Myometrial cell (primary cell): ENCODE data around the gene CYTH2. TPM values are rescaled to one million over a fixed set of nuclear protein-coding genes. Genes with fewer than 3 reads are reported as not detected.

ENCODE experiments used
- total RNA-seq: library from RNA; depleted of rRNA; stranded (reverse); fragments of >200 nt; gene quantifications from 2 replicates; pipeline ENCODE4 v1.2.3, GENCODE V29; 2015

The CYTH2 gene
- 22.7 and 38.3 TPM in 2 replicates for total RNA-seq

GRCh38 chr19:48469289-48469881, at the start of gene CYTH2:
CYTH2 (plus strand) TSS chr19:48469369; CDS start chr19:48469508, 139 bp downstream.

DNA sequence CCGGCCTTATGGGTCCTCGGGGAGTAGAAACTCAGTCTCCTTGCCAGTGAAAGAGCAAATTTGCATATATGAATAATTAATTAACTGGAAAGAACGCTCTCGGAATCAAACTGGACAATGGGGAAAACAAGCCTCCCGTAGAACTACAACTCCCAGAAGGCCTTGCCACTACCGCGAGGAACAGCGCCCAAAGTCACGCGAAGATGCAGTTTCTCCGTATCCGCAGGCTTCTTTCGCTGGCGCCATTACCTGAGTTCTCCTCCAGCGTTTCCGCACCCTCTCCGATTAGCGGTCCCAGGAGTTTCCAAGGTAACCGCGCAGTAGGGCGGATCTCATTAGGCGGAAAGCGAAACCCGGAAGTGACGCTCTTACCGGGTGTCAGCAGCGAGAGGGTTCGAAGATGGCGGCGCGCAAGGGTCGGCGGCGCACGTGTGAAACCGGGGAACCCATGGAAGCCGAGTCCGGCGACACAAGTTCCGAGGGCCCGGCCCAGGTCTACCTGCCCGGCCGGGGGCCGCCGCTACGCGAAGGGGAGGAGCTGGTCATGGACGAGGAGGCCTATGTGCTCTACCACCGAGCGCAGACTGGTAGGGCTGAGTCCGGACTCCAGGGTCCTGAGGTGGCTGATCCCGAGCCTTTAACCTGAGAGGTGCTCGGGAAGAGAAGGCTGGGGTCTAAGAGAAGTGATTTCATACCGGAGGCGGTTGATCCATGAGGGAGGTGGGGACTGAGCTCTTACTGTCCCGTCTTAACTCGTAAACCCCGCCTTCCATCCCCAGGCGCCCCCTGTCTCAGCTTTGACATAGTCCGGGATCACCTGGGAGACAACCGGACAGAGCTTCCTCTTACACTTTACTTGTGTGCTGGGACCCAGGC, 23.3 kb upstream of the CYTH2 start, which contains the start of gene GRWD1:
GRWD1 (plus strand) TSS at position 378 of the 876 bp plus-strand sequence; CDS start at position 401, 23 bp downstream.

GRCh38 chr19:48455171-48455907, 13.8 kb upstream of the CYTH2 start, which contains the start of gene KCNJ14:
KCNJ14 (plus strand) TSS chr19:48455574; CDS start chr19:48461725, 6,151 bp downstream.

DNA sequence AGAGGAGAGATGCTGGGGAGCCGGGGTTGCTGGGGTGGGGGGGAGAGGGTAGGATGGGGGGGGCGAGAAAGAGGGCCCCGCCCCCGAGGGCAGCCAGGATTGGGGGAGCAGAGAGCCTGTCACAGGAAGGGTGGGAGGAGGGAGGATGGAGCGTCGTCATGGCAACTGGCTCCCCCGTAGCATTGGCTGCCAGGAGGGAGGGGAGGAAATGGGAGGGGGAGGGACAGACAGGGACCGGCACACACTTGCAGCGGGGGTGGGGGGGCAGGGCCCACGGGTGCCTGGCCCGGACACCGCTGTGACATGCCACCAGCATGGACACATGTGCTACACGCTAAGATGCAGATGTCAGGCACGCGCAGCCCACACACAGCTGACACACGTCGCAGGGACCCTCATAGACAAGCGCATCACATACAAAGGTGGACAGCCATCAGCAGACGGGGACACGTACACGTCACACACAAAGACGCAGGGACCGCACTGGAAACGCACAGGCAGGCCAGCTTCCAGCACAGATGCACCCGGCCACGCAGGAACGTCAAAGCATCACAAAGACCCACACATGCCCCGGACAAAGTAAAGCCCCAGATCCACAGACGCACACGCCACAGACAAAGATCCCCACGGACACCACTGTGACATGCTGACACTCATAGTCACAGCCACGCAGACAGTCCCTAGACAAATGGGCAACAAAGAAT, 42.8 kb downstream of the CYTH2 start, which contains the start of gene LMTK3:
LMTK3 (minus strand) TSS at position 36 of the 704 bp plus-strand sequence. CDS start 259 bp downstream, outside the sequence.

Other genes with a start within 250 kb of the CYTH2 start
- gene CARD8, start 213.5 kb upstream of the CYTH2 start, total RNA-seq, result 17.3 and 25.0 TPM in 2 replicates
- gene ZNF114, start 199.3 kb upstream of the CYTH2 start, total RNA-seq, result 0.71 TPM in 1 of 2 replicates, not detected in the other
- 162 and 262 TPM in 2 replicates for gene EMP3, start 143.8 kb upstream of the CYTH2 start, total RNA-seq
- 2.9 and 8.3 TPM in 2 replicates for gene TMEM143, start 105.4 kb upstream of the CYTH2 start, total RNA-seq
- gene SYNGR4, start 105.0 kb upstream of the CYTH2 start, total RNA-seq, result not detected in 2 replicates
- 197 and 217 TPM in 2 replicates for gene KDELR1, start 77.8 kb upstream of the CYTH2 start, total RNA-seq
- gene GRIN2D, start 75.7 kb upstream of the CYTH2 start, total RNA-seq, result 0.35 TPM in 1 of 2 replicates, not detected in the other
- gene GRWD1, start 23.4 kb upstream of the CYTH2 start, total RNA-seq, result 30.3 and 39.0 TPM in 2 replicates
- gene KCNJ14, start 13.8 kb upstream of the CYTH2 start, total RNA-seq, result under 0.01 and 0.35 TPM in 2 replicates
- not detected in 2 replicates for gene LMTK3, start 42.5 kb downstream of the CYTH2 start, total RNA-seq
- gene SULT2B1, start 82.8 kb downstream of the CYTH2 start, total RNA-seq, result not detected in 2 replicates
- not detected in 2 replicates for gene SPACA4, start 137.4 kb downstream of the CYTH2 start, total RNA-seq
- not detected in 2 replicates for gene FAM83E, start 145.7 kb downstream of the CYTH2 start, total RNA-seq
- 2,698 and 2,777 TPM in 2 replicates for gene RPL18, start 149.8 kb downstream of the CYTH2 start, total RNA-seq
- gene SPHK2, start 150.1 kb downstream of the CYTH2 start, total RNA-seq, result 11.0 and 14.4 TPM in 2 replicates
- 5.5 and 9.5 TPM in 2 replicates for gene DBP, start 168.0 kb downstream of the CYTH2 start, total RNA-seq
- gene CA11, start 176.8 kb downstream of the CYTH2 start, total RNA-seq, result 1.2 TPM in 1 of 2 replicates, not detected in the other
- gene NTN5, start 203.6 kb downstream of the CYTH2 start, total RNA-seq, result not detected in 2 replicates
- gene FUT2, start 226.6 kb downstream of the CYTH2 start, total RNA-seq, result not detected in 2 replicates